H9 (cell line): ENCODE measurements around the gene ACACA. TPM values are rescaled to one million over a fixed set of nuclear protein-coding genes. Genes with fewer than 3 reads are reported as not detected.

Experiments used
- DNase-seq: peaks from one replicate; pipeline ENCODE4 v3.0.0-alpha.2; 2017
- H2AFZ ChIP-seq: one replicate; pipeline ENCODE4 v1.6.1; 2013; ENCODE audit warnings: mild to moderate bottlenecking, low read length, control low read depth, moderate library complexity
- H2AK5ac ChIP-seq: 2 replicates; pipeline ENCODE4 v1.6.1; 2013; ENCODE audit warnings: low read length, control low read depth, mixed read lengths; ENCODE audit not compliant: insufficient read length
- H2BK120ac ChIP-seq: one replicate; pipeline ENCODE4 v1.6.1; 2013; ENCODE audit warnings: low read depth, mild to moderate bottlenecking, low read length, control low read depth, inconsistent platforms; ENCODE audit not compliant: poor library complexity, severe bottlenecking
- H2BK12ac ChIP-seq: 2 replicates; pipeline ENCODE4 v1.6.1; 2013; ENCODE audit warnings: low read length, control low read depth, mixed read lengths, low read depth; ENCODE audit not compliant: insufficient read length
- H2BK15ac ChIP-seq: 2 replicates; pipeline ENCODE4 v1.6.1; 2013; ENCODE audit warnings: low read depth, low read length, control low read depth
- H2BK20ac ChIP-seq: one replicate; pipeline ENCODE4 v1.6.1; 2013; ENCODE audit warnings: low read depth, mild to moderate bottlenecking, low read length, control low read depth, inconsistent platforms; ENCODE audit not compliant: poor library complexity, severe bottlenecking
- H2BK5ac ChIP-seq: 2 replicates; pipeline ENCODE4 v1.6.1; 2013; ENCODE audit warnings: low read length, control low read depth, mixed read lengths; ENCODE audit not compliant: insufficient read length
- H3K14ac ChIP-seq: 2 replicates; pipeline ENCODE4 v1.6.1; 2013; ENCODE audit warnings: low read length, control low read depth; ENCODE audit not compliant: insufficient read depth
- H3K18ac ChIP-seq: 2 replicates; pipeline ENCODE4 v1.6.1; 2013; ENCODE audit warnings: low read depth, mild to moderate bottlenecking, mixed read lengths, low read length, control low read depth; ENCODE audit not compliant: insufficient read length
- H3K23ac ChIP-seq: 2 replicates; pipeline ENCODE4 v1.6.1; 2013; ENCODE audit warnings: low read length, control low read depth, mixed read lengths, low read depth; ENCODE audit not compliant: insufficient read length
- H3K23me2 ChIP-seq: 2 replicates; pipeline ENCODE4 v1.6.1; 2013; ENCODE audit warnings: low read depth, mild to moderate bottlenecking, mixed read lengths, low read length, control low read depth; ENCODE audit not compliant: insufficient read length, poor library complexity, severe bottlenecking
- H3K27ac ChIP-seq: 2 replicates; pipeline ENCODE4 v1.5.1; 2013; ENCODE audit warnings: low read length, control low read depth, mixed read lengths, low read depth; ENCODE audit not compliant: insufficient read length
- H3K27me3 ChIP-seq: 2 replicates; pipeline ENCODE4 v1.6.1; 2013; ENCODE audit warnings: low read length, control low read depth, inconsistent platforms; ENCODE audit not compliant: insufficient read depth
- H3K4ac ChIP-seq: 2 replicates; pipeline ENCODE4 v1.6.1; 2013; ENCODE audit warnings: low read depth, mild to moderate bottlenecking, control low read depth, inconsistent platforms, low read length, moderate library complexity
- H3K4me1 ChIP-seq: 2 replicates; pipeline ENCODE4 v1.6.1; 2013; ENCODE audit warnings: low read length, control low read depth, inconsistent platforms; ENCODE audit not compliant: insufficient read depth
- H3K4me2 ChIP-seq: 2 replicates; pipeline ENCODE4 v1.6.1; 2013; ENCODE audit warnings: low read length, control low read depth, mixed read lengths; ENCODE audit not compliant: insufficient read length, insufficient read depth
- H3K56ac ChIP-seq: 2 replicates; pipeline ENCODE4 v1.6.1; 2013; ENCODE audit warnings: low read depth, mild to moderate bottlenecking, mixed read lengths, low read length, control low read depth; ENCODE audit not compliant: insufficient read length
- H3K79me1 ChIP-seq: 2 replicates; pipeline ENCODE4 v1.6.1; 2013; ENCODE audit warnings: low read depth, mild to moderate bottlenecking, moderate library complexity, low read length, control low read depth, inconsistent platforms; ENCODE audit not compliant: insufficient read depth, poor library complexity, severe bottlenecking
- H3K79me2 ChIP-seq: 2 replicates; pipeline ENCODE4 v1.6.1; 2013; ENCODE audit warnings: low read length, control low read depth, inconsistent platforms; ENCODE audit not compliant: insufficient read depth
- H3K9ac ChIP-seq: 2 replicates; pipeline ENCODE4 v1.6.1; 2013; ENCODE audit warnings: low read length, control low read depth, mixed read lengths; ENCODE audit not compliant: insufficient read length; ENCODE audit errors: extremely low read depth
- H3K9me3 ChIP-seq: one replicate; pipeline ENCODE4 v1.6.1; 2013; ENCODE audit warnings: low read depth, low read length, inconsistent platforms; ENCODE audit not compliant: control insufficient read depth
- H3T11ph ChIP-seq: one replicate; pipeline ENCODE4 v1.6.1; 2013; ENCODE audit warnings: mild to moderate bottlenecking, low read length, control low read depth, inconsistent platforms
- H4K20me1 ChIP-seq: one replicate; pipeline ENCODE4 v1.6.1; 2013; ENCODE audit not compliant: control insufficient read depth, insufficient read length, insufficient read depth
- H4K5ac ChIP-seq: 2 replicates; pipeline ENCODE4 v1.6.1; 2013; ENCODE audit warnings: low read depth, mild to moderate bottlenecking, mixed read lengths, low read length, control low read depth; ENCODE audit not compliant: insufficient read length
- H4K8ac ChIP-seq: replicated peaks from 2 replicates; pipeline ENCODE4 v1.6.1; 2013; ENCODE audit warnings: low read length, control low read depth, mixed read lengths, low read depth; ENCODE audit not compliant: insufficient read length
- H4K91ac ChIP-seq: 2 replicates; pipeline ENCODE4 v1.6.1; 2013; ENCODE audit warnings: low read depth, mild to moderate bottlenecking, moderate library complexity, mixed read lengths, low read length, control low read depth; ENCODE audit not compliant: insufficient read length
- H3K27ac Mint-ChIP-seq, 3 experiments: 2 replicates in 2 of 3; 3 replicates in 1 of 3; pipeline ENCODE4 v1.8.0; 2020 to 2021; ENCODE audit warnings: mixed read lengths in 3 of 3, mild to moderate bottlenecking in 1 of 3, moderate library complexity in 1 of 3
- H3K27me3 Mint-ChIP-seq: 2 replicates; pipeline ENCODE4 v1.8.0; 2021; ENCODE audit warnings: low read depth, mild to moderate bottlenecking, moderate library complexity, mixed read lengths
- H3K36me3 Mint-ChIP-seq, 3 experiments: 2 replicates in 2 of 3; 3 replicates in 1 of 3; pipeline ENCODE4 v1.8.0; 2020 to 2021; ENCODE audit warnings: low read depth in 3 of 3, mixed read lengths in 3 of 3; ENCODE audit not compliant: insufficient read depth in 1 of 3
- H3K4me1 Mint-ChIP-seq, 2 experiments: 2 replicates each; pipeline ENCODE4 v1.8.0; 2020; ENCODE audit warnings: mixed read lengths in 2 of 2
- H3K4me3 Mint-ChIP-seq, 2 experiments: 2 replicates in 1 of 2; 3 replicates in 1 of 2; pipeline ENCODE4 v1.8.0; 2020 to 2021; ENCODE audit warnings: mild to moderate bottlenecking in 2 of 2, mixed read lengths in 2 of 2, moderate library complexity in 1 of 2
- H3K9me3 Mint-ChIP-seq, 2 experiments: 2 replicates in 1 of 2; 3 replicates in 1 of 2; pipeline ENCODE4 v1.8.0; 2020; ENCODE audit warnings: mild to moderate bottlenecking in 2 of 2, mixed read lengths in 2 of 2, moderate library complexity in 1 of 2
- CTCF ChIP-seq: fragments of 200-600 bp; sonication (generic); conservative IDR thresholded peaks from 3 replicates; pipeline ENCODE4 v1.8.0; 2021; ENCODE audit warnings: antibody characterized with exemption, mild to moderate bottlenecking
- WGBS: extraction: QIAGEN DNeasy Blood & Tissue Kit; methylation state at CpG from one replicate; pipeline ENCODE4 v1.1.7; 2013; ENCODE audit warnings: missing lambda C conversion rate, low lambda C conversion rate, mixed read lengths; ENCODE audit not compliant: insufficient read length; ENCODE audit errors: extremely low coverage; 5-methylcytosine and 5-hydroxymethylcytosine counted together
- total RNA-seq: library from RNA; stranded (reverse); gene quantifications from 2 replicates; pipeline ENCODE4 v1.2.1, GENCODE V29; 2021

The ACACA gene
- total RNA-seq, 1 experiment from 2014 or later: 135 TPM

- H3K4me1 ChIP-seq: no peaks in the 10 kb centered on the region
- no peak overlapping the region for H2AFZ ChIP-seq
- no peaks in the 10 kb centered on the region for H3K79me2 ChIP-seq
- no peak overlapping the region for H4K91ac ChIP-seq
- no peak overlapping the region for H2BK20ac ChIP-seq
- Mint-ChIP-seq H3K27ac (no peak overlapping the region), H3K9me3 (no peaks in the 10 kb centered on the region), H3K4me1 (no peaks in the 10 kb centered on the region), H3K27me3 (no peaks in the 10 kb centered on the region), H3K4me3 (no peak overlapping the region), H3K36me3 (peaks cover 42 to 85% (median 72%) of the 10 kb centered on the region in 3 experiments)
- H2BK5ac ChIP-seq: no peak overlapping the region
- no peak overlapping the region for H3K56ac ChIP-seq
- H3K27ac ChIP-seq: no peak overlapping the region
- no peak overlapping the region for H2BK120ac ChIP-seq
- no peak for TF ChIP-seq CTCF
- no peaks in the 10 kb centered on the region for H3K79me1 ChIP-seq
- no peaks in the 10 kb centered on the region for H3K9me3 ChIP-seq
- no peak overlapping the region for H3K4ac ChIP-seq
- no peaks in the 10 kb centered on the region for H3K27me3 ChIP-seq
- H3K4me2 ChIP-seq: no peak overlapping the region
- no peak overlapping the region for H3T11ph ChIP-seq
- no peak for DNase-seq
- WGBS: no CpG with 5 or more reads among the region's 4 CpGs
- no peak overlapping the region for H3K18ac ChIP-seq
- no peak overlapping the region for H4K5ac ChIP-seq
- H2AK5ac ChIP-seq: no peak overlapping the region
- H3K9ac ChIP-seq: no peak overlapping the region
- H3K23ac ChIP-seq: no peak overlapping the region
- no peak overlapping the region for H2BK15ac ChIP-seq
- no peak overlapping the region for H4K8ac ChIP-seq
- H2BK12ac ChIP-seq: no peak overlapping the region
- no peaks in the 10 kb centered on the region for H3K23me2 ChIP-seq
- H3K14ac ChIP-seq: no peak overlapping the region
- no peaks in the 10 kb centered on the region for H4K20me1 ChIP-seq
Observed at GRCh38 chr17:37247825-37248224, 158.8 kb downstream of the ACACA start.
